ENCODE measurements around the gene CTCFL.

Gene CTCFL

GRCh38 chr20:57559658-57560553 lies 35.0 kb upstream of the CTCFL start:
- no peak for TF ChIP-seq CTCF (IDR thresholded peaks at IDR 0.05; ENCODE audit: low read length, missing control alignments)
- no peak for DNase-seq (ENCODE audit: low read depth)

GRCh38 chr20:57559289-57559634 lies 34.3 kb upstream of the CTCFL start:
- TF ChIP-seq CTCF (IDR thresholded peaks at IDR 0.05; ENCODE audit: low read length, missing control alignments): no peak
- DNase-seq (ENCODE audit: low read depth): no peak
- no peak overlapping the region for H3K4me3 ChIP-seq (replicated peaks; ENCODE audit: low read depth, low read length)

More at GRCh38 chr20:57559658-57560553, 35.0 kb upstream of the CTCFL start:
- H3K4me3 ChIP-seq (replicated peaks; ENCODE audit: low read depth, low read length): no peak overlapping the region

- DNase-seq (ENCODE audit: low read depth): no peak
- no peak overlapping the region for H3K4me3 ChIP-seq (replicated peaks; ENCODE audit: low read depth, low read length)
- TF ChIP-seq CTCF (IDR thresholded peaks at IDR 0.05; ENCODE audit: low read length, missing control alignments): no peak
These were observed 33.8 kb upstream of the CTCFL start for GRCh38 chr20:57558614-57559288.

- H3K4me3 ChIP-seq (replicated peaks; ENCODE audit: low read depth, low read length): no peak overlapping the region
- DNase-seq (ENCODE audit: low read depth): no peak
- no peak for TF ChIP-seq CTCF (IDR thresholded peaks at IDR 0.05; ENCODE audit: low read length, missing control alignments)
These were observed 33.1 kb upstream of the CTCFL start for GRCh38 chr20:57557926-57558613.

GRCh38 chr20:57556980-57557274 lies 32.0 kb upstream of the CTCFL start:
- TF ChIP-seq CTCF (IDR thresholded peaks at IDR 0.05; ENCODE audit: low read length, missing control alignments): no peak
- no peak for DNase-seq (ENCODE audit: low read depth)

GRCh38 chr20:57555457-57556184 lies 30.7 kb upstream of the CTCFL start:
- H3K4me3 ChIP-seq (replicated peaks; ENCODE audit: low read depth, low read length): no peak overlapping the region
- TF ChIP-seq CTCF (IDR thresholded peaks at IDR 0.05; ENCODE audit: low read length, missing control alignments): no peak
- DNase-seq (ENCODE audit: low read depth): no peak

More at GRCh38 chr20:57556980-57557274, 32.0 kb upstream of the CTCFL start:
- no peak overlapping the region for H3K4me3 ChIP-seq (replicated peaks; ENCODE audit: low read depth, low read length)
